Measurements from ENCODE around the gene ITSN2.

GRCh38 chr2:24349097-24349496 lies 11.2 kb downstream of the ITSN2 start:
- TF ChIP-seq EZH2 (IDR thresholded peaks at IDR 0.05; ENCODE audit: low read length, unreplicated experiment): no peak
- TF ChIP-seq, protein P1, sequence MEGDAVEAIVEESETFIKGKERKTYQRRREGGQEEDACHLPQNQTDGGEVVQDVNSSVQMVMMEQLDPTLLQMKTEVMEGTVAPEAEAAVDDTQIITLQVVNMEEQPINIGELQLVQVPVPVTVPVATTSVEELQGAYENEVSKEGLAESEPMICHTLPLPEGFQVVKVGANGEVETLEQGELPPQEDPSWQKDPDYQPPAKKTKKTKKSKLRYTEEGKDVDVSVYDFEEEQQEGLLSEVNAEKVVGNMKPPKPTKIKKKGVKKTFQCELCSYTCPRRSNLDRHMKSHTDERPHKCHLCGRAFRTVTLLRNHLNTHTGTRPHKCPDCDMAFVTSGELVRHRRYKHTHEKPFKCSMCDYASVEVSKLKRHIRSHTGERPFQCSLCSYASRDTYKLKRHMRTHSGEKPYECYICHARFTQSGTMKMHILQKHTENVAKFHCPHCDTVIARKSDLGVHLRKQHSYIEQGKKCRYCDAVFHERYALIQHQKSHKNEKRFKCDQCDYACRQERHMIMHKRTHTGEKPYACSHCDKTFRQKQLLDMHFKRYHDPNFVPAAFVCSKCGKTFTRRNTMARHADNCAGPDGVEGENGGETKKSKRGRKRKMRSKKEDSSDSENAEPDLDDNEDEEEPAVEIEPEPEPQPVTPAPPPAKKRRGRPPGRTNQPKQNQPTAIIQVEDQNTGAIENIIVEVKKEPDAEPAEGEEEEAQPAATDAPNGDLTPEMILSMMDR (conservative IDR thresholded peaks at IDR 0.05; ENCODE audit: low read depth, low read length): no peak
